NCI-H446 treated with DMSO at 0.1 percent for 48 hours (cell line): ENCODE results near the gene ADPRS.

Experiments
- DNase-seq: peaks from one replicate; lab custom pipeline; 2025; lab: John Stamatoyannopoulos, UW

ADPRS gene

GRCh38 chr1:36087233-36088123 is 1.2 kb upstream of the ADPRS start:
- no peak for DNase-seq

DNA sequence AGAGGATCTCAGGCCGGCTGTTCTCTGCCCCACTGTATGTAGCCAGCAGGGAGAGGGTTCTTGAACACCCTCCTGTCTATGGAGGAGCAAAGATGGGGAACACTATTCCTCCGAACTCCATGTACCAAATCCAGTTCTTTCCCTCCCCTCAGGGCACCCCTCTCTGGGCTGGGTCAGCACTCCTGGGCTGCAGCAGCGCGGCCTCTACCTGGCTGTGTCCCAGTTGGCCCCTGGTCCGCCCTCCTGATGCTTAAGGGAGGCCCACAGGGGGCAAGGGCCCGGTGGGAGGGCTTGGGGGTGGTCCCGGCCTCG is 471 bp upstream of the ADPRS start:
- DNase-seq = no peak

- no peak for DNase-seq
Observed at GRCh38 chr1:36089393-36090121, 865 bp downstream of the ADPRS start.

- DNase-seq = no peak
Observed at GRCh38 chr1:36091141-36091540, 2.4 kb downstream of the ADPRS start.

DNA sequence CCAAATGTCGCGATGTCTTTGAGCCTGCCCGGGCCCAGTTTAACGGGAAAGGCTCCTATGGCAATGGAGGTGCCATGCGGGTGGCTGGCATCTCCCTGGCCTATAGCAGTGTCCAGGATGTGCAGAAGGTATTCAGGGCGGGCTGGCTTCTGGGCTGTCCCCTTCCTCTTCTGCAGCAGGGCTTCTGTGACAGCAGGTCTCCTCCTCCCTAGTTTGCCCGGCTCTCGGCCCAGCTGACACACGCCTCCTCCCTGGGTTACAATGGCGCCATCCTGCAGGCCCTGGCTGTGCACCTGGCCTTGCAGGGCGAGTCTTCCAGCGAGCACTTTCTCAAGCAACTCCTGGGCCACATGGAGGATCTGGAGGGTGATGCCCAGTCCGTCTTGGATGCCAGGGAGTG is 3.0 kb downstream of the ADPRS start:
- DNase-seq = no peak

GRCh38 chr1:36092166-36092797 is 3.6 kb downstream of the ADPRS start:
- no peak for DNase-seq

- no peak for DNase-seq
Observed at GRCh38 chr1:36092798-36093185, 4.1 kb downstream of the ADPRS start.

DNA sequence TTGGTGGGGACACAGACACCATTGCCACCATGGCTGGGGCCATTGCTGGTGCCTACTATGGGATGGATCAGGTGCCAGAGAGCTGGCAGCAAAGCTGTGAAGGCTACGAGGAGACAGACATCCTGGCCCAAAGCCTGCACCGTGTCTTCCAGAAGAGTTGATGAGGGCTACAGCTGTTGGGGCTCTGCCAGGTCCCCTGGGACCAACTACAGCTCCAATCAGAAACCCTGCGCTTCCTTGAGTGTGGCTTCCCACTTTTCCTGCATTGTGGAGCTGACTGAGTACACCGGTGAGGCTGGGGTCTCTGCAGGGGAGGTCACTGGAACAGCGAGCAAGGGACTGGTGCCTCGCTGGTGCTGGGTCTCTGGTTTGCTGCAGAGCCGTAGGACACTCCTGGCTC is 4.5 kb downstream of the ADPRS start:
- DNase-seq = peak; percentile 7

DNA sequence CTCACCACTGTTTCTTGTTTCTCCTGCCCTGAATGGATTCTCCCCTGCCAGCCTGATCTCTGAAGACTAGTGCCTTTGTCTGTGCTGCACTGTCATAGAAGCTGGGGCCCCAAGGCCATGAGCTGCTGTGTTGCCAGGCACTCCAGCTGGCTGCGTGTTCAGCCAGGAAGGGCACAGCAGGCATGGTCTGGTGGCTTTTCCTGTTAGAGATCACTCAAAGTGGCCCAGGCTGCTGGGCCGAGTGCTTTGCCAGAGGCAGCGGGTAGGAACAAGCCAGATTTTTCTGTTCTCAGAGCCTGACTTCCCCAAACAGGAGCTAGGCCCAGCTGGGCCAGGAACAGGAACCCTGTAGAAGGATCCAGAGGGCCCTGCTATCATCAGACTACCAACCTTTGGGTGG is 5.2 kb downstream of the ADPRS start:
- DNase-seq = peak; percentile 58

DNA sequence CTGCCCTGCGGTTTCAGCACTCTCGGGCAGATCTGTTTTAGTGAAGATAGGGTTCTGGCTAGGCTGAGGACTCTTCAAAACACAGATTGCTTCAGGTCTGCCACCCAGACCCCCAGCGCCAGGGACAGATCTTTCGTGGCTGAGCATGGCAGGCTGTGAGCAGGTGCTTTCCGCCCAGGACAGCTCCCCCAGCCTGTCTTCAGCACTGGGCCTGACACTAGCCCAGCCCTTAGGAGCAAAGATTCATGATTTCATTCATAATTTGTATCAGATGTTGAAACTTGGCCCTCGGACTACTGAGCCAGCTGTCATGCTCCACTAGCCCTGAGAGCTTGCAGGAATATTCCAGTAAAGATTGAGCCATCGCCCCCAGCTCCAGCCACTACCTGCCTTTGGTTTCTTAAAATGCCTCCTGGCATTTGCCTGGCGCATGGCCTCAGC is 5.9 kb downstream of the ADPRS start:
- peak; percentile 12 for DNase-seq

- no peak for DNase-seq
Observed at GRCh38 chr1:36095760-36096405, 7.2 kb downstream of the ADPRS start.

DNA sequence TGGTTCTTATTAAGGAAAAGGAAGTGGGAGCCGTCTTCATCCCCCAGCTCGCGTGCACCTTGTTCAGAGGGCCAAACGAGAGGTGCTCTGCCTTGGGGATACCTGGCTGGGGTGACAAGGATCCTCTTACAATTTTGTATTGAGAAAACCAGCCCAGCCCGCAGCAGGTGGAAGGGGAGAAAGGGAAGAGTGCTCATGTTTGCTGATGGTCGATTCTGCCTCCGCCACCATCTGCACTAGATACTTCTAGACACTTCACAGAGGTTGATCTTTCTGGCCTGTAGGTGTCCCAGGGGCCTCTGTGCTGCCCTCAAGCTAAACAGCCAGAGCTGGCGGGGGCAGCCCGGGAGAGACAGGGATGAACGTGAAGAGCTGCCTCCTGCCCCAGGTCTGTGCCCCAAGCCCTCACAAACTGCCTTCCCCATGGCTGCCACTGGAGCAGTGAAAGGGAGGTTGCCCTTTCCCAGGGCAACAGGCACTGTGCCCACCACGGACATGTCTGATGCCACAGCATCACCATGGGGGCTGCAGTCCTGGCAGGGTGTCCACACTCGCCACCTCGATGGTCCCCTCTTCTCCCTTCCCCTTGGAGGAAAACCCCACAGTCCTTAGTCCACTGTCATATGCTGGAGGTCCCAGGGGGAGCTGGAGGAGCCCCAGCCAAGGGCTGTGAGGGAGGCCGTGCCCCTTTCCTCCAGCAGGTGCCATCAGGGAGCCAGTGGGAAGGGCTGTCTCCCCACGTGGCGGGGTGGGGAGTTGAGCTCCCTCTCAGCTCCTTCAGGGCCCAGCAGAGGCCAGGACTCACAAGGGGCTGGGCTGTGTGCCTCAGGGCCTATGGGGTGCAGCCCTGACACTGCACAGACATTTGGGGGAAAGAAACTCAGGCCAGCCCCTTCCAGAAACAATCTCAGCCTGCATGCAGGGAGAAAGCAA is 8.1 kb downstream of the ADPRS start:
- no peak for DNase-seq

- no peak for DNase-seq
Observed at GRCh38 chr1:36097693-36098585, 9.2 kb downstream of the ADPRS start.

DNA sequence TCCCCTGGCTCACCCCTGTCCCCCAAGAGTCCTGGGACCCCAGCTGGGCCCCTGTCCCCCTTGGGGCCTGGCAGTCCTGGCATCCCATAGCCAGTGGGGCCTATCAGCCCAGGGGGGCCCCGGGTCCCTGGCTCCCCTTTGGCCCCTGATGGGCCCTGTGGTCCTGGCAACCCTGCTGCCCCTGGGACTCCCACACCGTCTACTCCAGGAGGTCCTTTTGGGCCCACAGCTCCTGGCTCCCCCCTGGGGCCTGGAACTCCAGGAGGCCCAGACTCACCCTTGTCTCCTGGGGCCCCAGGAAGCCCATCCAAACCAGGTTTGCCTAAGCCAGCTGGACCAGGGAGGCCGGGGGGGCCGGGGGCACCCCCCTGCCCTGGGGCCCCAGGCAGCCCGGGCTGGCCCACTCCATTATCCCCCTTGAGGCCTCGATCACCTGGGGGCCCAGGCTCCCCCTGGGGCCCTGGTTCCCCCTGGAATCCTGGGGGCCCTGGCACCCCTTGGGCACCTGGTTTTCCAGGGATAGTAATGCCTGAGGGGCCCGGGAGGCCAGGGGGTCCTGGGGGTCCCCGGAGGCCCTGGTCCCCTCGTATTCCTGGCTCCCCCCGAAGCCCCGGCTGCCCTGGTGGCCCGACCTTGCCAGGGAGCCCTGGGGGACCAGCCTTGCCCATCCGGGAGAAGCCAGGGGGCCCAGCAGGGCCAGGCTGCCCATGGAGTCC is 10.1 kb downstream of the ADPRS start:
- DNase-seq = no peak

DNA sequence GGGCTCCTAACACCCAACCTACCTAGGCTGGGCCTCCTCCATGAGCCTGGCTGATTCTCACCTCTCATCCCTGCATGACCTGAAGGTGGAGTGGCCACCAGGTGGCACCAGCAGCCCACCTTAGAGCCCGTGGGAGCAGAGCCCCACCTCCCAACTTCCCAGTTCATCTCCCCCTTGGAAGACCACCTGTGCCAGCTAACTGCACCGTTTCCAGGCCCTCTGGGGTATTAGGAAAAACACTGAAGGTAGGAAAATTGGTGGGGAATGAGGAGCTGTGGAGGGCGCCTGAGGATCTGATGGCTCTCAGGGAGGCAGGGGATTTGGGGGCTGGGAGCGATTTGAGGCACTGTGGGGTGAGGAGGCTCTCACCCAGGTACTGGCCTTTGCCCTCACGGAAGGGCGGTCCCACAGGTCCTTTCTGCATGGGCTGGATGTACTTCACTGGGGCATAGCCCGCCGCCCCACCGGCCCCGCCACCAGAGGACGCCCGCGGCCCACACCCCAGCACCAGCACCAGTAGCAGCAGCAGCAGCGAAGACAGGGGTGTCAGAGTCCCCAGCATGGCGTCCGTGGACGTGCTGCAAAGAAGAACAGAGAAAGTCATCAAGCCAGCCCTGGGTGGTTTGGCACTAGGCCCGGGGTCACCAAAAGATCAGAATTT is 11.1 kb downstream of the ADPRS start:
- peak; percentile 55 for DNase-seq

GRCh38 chr1:36100376-36100775 is 11.7 kb downstream of the ADPRS start:
- no peak for DNase-seq

DNA sequence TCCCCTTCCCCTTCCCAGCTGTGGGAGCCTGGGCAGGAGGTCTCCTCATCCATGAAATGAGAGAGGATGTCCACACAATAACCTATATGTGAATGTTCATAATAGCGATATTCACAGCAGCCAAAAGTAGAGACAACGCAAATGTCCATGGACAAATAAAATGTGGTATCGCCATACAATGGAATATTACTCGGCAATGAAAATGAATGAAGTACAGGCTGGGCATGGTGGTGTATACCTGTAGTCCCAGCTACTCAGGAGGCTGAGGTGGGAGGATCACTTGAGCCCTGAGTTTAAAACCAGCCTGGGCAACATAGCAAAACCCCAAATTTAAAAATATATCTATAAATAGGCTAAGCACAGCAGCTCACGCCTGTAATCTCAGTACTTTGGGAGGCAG is 12.9 kb downstream of the ADPRS start:
- no peak for DNase-seq

- DNase-seq = no peak
Observed at GRCh38 chr1:36106269-36106668, 17.6 kb downstream of the ADPRS start.

GRCh38 chr1:36107394-36107793 is 18.7 kb downstream of the ADPRS start:
- no peak for DNase-seq
